ENCODE data around the gene ZNF503.

The ZNF503 gene

GRCh38 chr10:75431180-75432111, 29.9 kb upstream of the ZNF503 start, which contains the start of gene LRMDA:
TSS of gene LRMDA (plus strand) at chr10:75431624.
- DNase-seq = no peak

GRCh38 chr10:75430000-75430763, 28.6 kb upstream of the ZNF503 start:
- no peak for DNase-seq

GRCh38 chr10:75429159-75429827, 27.7 kb upstream of the ZNF503 start:
- DNase-seq = no peak

- DNase-seq = no peak
Observed at GRCh38 chr10:75428434-75429158, 27.0 kb upstream of the ZNF503 start.

- no peak for DNase-seq
Observed at GRCh38 chr10:75427951-75428350, 26.4 kb upstream of the ZNF503 start.

GRCh38 chr10:75426880-75427279, 25.3 kb upstream of the ZNF503 start:
- DNase-seq = no peak

- DNase-seq = no peak
Observed at GRCh38 chr10:75425291-75426079, 23.9 kb upstream of the ZNF503 start.

- DNase-seq = no peak
Observed at GRCh38 chr10:75424571-75424970, 23.0 kb upstream of the ZNF503 start.

- DNase-seq = no peak
Observed at GRCh38 chr10:75422913-75423312, 21.3 kb upstream of the ZNF503 start.

- DNase-seq = no peak
Observed at GRCh38 chr10:75418712-75419111, 17.1 kb upstream of the ZNF503 start.

GRCh38 chr10:75418293-75418692, 16.7 kb upstream of the ZNF503 start:
- no peak for DNase-seq

- DNase-seq = no peak
Observed at GRCh38 chr10:75417522-75417927, 16.0 kb upstream of the ZNF503 start.

GRCh38 chr10:75414527-75414926, 13.0 kb upstream of the ZNF503 start:
- no peak for DNase-seq

- no peak for DNase-seq
Observed at GRCh38 chr10:75410132-75411005, 8.8 kb upstream of the ZNF503 start.

- DNase-seq = no peak
Observed at GRCh38 chr10:75408911-75409885, 7.6 kb upstream of the ZNF503 start.

- DNase-seq = no peak
Observed at GRCh38 chr10:75408509-75408875, 6.9 kb upstream of the ZNF503 start.

- DNase-seq = no peak
Observed at GRCh38 chr10:75407713-75408508, 6.3 kb upstream of the ZNF503 start.

GRCh38 chr10:75407224-75407712, 5.7 kb upstream of the ZNF503 start:
- no peak for DNase-seq
